HEK293 (cell line): ENCODE data around the gene UBAP2.

ENCODE experiments used
- ZNF223 ChIP-seq: fragments of 450-650 bp; formaldehyde crosslinking; IDR thresholded peaks from 2 replicates; pipeline ENCODE4 v1.5.1; 2016; ENCODE audit warnings: missing biosample characterization, missing genetic modification characterization
- ZNF596 ChIP-seq: fragments of 450-650 bp; IDR thresholded peaks from 2 replicates; pipeline ENCODE4 v1.5.0; 2018; ENCODE audit warnings: missing biosample characterization, mild to moderate bottlenecking, missing genetic modification characterization, moderate library complexity

Gene UBAP2

GRCh38 chr9:33877727-33878489, 170.8 kb downstream of the UBAP2 start (continued):
- TF ChIP-seq ZNF596 (tag by site-specific recombination) (peak; percentile 84), ZNF223 (tag by site-specific recombination) (no peak)
